ENCODE results near the gene PRODH2. TPM values are rescaled to one million over a fixed set of nuclear protein-coding genes. Genes with fewer than 3 reads are reported as not detected.

Gene PRODH2
- total and polyA plus RNA-seq, 2 of the 13 experiments (the other 11 are each of a cell fraction or from before 2014, with no cell fraction given): 86.7 to 118 TPM

DNA sequence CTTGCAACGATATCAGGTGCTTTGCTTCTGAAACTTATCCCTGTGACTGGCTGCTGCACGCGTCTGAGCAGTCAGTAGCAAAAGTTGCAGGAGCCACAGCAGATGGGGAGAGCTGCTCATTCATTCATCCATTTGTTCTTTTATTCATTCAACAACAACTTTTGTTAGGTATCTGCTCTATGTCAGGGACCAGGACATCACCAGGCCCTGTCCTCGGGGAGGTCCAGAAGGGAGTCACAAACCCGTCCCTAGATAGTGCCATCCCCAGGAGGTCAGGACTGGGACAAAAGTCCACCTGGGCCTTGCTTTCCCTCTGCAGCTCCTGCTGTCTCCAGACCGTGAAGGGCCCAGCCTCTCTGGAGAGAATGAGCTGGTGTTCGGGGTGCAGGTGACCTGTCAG lies 34.7 kb downstream of the PRODH2 start (continued):
- TF ChIP-seq, protein P1, sequence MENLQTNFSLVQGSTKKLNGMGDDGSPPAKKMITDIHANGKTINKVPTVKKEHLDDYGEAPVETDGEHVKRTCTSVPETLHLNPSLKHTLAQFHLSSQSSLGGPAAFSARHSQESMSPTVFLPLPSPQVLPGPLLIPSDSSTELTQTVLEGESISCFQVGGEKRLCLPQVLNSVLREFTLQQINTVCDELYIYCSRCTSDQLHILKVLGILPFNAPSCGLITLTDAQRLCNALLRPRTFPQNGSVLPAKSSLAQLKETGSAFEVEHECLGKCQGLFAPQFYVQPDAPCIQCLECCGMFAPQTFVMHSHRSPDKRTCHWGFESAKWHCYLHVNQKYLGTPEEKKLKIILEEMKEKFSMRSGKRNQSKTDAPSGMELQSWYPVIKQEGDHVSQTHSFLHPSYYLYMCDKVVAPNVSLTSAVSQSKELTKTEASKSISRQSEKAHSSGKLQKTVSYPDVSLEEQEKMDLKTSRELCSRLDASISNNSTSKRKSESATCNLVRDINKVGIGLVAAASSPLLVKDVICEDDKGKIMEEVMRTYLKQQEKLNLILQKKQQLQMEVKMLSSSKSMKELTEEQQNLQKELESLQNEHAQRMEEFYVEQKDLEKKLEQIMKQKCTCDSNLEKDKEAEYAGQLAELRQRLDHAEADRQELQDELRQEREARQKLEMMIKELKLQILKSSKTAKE (CRISPR knock-in tag; IDR thresholded peaks at IDR 0.05; ENCODE audit: borderline replicate concordance): no peak
- TF ChIP-seq ZNF614 (CRISPR knock-in tag; IDR thresholded peaks at IDR 0.05; ENCODE audit: borderline replicate concordance) (no peak), ZNF10 (CRISPR knock-in tag; IDR thresholded peaks at IDR 0.05; ENCODE audit: borderline replicate concordance, low read depth) (no peak), E2F5 (CRISPR knock-in tag; conservative IDR thresholded peaks at IDR 0.05) (no peak)
- TF ChIP-seq, protein P2, sequence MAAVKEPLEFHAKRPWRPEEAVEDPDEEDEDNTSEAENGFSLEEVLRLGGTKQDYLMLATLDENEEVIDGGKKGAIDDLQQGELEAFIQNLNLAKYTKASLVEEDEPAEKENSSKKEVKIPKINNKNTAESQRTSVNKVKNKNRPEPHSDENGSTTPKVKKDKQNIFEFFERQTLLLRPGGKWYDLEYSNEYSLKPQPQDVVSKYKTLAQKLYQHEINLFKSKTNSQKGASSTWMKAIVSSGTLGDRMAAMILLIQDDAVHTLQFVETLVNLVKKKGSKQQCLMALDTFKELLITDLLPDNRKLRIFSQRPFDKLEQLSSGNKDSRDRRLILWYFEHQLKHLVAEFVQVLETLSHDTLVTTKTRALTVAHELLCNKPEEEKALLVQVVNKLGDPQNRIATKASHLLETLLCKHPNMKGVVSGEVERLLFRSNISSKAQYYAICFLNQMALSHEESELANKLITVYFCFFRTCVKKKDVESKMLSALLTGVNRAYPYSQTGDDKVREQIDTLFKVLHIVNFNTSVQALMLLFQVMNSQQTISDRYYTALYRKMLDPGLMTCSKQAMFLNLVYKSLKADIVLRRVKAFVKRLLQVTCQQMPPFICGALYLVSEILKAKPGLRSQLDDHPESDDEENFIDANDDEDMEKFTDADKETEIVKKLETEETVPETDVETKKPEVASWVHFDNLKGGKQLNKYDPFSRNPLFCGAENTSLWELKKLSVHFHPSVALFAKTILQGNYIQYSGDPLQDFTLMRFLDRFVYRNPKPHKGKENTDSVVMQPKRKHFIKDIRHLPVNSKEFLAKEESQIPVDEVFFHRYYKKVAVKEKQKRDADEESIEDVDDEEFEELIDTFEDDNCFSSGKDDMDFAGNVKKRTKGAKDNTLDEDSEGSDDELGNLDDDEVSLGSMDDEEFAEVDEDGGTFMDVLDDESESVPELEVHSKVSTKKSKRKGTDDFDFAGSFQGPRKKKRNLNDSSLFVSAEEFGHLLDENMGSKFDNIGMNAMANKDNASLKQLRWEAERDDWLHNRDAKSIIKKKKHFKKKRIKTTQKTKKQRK (IDR thresholded peaks at IDR 0.05; ENCODE audit: low read length): no peak
- TF ChIP-seq, protein P3, sequence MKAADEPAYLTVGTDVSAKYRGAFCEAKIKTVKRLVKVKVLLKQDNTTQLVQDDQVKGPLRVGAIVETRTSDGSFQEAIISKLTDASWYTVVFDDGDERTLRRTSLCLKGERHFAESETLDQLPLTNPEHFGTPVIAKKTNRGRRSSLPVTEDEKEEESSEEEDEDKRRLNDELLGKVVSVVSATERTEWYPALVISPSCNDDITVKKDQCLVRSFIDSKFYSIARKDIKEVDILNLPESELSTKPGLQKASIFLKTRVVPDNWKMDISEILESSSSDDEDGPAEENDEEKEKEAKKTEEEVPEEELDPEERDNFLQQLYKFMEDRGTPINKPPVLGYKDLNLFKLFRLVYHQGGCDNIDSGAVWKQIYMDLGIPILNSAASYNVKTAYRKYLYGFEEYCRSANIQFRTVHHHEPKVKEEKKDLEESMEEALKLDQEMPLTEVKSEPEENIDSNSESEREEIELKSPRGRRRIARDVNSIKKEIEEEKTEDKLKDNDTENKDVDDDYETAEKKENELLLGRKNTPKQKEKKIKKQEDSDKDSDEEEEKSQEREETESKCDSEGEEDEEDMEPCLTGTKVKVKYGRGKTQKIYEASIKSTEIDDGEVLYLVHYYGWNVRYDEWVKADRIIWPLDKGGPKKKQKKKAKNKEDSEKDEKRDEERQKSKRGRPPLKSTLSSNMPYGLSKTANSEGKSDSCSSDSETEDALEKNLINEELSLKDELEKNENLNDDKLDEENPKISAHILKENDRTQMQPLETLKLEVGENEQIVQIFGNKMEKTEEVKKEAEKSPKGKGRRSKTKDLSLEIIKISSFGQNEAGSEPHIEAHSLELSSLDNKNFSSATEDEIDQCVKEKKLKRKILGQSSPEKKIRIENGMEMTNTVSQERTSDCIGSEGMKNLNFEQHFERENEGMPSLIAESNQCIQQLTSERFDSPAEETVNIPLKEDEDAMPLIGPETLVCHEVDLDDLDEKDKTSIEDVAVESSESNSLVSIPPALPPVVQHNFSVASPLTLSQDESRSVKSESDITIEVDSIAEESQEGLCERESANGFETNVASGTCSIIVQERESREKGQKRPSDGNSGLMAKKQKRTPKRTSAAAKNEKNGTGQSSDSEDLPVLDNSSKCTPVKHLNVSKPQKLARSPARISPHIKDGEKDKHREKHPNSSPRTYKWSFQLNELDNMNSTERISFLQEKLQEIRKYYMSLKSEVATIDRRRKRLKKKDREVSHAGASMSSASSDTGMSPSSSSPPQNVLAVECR (CRISPR knock-in tag; IDR thresholded peaks at IDR 0.05; ENCODE audit: borderline replicate concordance): no peak
